SK-N-DZ (cell line): ENCODE results near the gene SYT7.

Experiments
- DNase-seq: peaks from one replicate; pipeline ENCODE4 v3.0.0-alpha.2; 2015; ENCODE audit warnings: low spot score

The SYT7 gene

DNA sequence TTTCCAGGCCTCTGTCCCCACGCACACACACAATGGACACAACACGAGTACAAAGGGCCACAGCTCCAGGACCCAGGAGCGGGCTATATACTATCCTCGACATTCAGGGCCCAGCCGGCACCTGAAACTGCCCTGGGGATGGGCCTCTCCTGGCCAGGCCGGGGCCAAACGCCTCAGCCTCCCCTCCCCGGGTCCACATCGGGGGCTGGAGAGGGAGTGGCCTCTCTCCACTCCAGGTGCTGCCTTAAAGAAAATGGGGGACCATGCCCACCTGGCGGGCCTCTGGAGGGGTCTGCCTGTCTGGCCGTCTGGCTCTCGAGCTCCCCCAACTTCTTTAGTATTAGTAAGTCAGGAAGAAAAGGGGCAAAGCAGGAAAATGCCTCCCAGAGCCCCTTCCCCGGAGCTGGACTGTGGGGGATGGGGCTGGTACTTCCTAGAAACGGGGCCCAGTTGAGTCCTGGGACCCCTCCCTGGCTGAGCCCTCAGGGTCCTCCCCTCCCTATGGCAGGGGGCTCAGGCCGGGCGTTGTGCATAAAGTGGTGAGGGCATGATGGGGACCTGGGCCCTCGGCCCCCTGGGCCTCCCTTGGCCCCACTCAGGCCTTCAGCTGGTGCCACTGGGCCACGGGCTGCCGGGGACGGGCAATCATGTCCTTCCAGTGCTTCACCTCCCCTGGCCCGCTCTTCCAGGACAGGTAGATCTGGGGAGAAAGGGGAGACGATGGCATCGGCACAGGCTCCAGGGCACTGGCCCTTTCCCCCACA lies 62.7 kb downstream of the SYT7 start:
- no peak for DNase-seq

DNA sequence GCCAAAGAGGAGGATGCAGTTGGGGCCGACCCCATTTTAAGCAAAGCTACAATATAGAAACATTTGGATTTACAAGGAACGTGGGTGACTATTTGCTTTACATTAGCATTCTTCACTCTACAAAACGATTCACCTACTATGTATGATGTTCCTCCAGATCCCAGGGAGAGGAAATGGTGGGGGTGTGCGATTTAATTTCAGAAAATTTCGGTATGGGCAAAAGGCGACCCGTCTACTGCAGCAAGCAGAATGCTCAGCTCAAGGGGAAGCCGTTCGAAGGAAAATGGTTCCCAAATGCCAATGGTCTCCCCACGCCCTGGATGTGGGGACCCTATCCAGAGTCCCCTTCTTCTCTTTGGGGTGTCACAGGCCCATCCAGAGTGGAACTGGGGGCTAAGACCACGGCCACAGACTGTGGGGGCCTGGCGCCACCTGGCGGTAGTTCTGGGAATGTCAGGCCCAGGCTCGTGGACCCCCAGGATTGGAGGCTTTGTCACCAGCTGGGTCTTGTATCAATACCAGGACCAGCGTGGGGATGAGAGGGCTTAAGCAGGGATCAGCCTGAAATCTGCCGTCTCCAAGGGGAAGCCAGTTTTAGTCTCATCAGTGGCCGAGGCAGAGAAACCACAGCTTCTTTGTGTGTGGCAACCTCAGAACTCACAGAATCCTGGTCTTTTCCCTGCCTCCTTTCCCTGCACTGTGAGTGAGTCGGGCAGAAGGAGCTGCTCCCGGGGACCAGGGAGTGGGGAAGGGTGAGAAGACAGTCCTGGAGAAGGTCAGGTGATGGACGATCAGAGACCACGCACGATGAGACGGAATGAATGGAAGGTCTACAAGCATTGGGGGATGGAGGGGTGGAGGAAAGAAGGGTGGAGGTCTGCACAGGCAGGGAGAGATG lies 64.0 kb downstream of the SYT7 start:
- DNase-seq, result peak; percentile 51

DNA sequence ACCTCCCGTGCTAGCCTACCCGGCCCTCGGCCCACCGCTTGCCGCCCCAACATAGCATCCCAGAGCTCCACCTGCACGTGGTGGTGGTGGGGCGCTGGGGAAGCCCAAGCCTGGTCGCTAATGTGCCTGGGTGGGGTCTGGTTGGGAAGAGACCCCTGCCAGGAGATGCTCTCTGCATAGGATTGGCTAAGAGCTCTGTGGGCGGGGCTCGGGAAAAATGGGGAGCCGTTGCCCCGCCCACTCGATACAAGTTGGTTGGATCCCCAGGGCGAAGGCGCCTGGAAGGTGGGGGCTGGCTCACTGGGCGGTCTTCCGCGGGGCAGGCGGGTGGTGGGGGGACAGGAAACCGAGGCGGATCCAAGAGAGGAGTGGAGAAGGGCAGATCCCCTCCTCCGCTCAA lies 64.7 kb downstream of the SYT7 start:
- DNase-seq, result no peak

DNA sequence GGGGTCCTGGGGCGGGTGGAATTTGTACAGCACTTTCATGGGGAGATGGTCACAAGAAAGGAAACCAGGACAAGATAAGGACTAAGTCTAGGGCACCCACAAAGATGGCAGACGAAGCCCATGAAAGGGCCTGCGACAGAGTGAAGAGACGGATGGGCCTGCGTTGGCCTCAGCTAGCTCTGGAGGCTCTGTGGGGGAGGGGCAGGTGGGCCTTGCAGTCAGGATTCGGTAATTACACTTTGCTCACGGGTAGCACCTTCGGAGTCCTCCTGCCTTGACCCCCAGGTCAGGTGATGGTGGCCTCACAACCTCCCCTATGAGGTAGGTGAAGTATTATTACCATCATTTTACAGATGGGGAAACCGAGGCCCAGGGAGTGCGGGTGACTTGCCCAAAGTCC lies 65.2 kb downstream of the SYT7 start:
- DNase-seq, result no peak

DNA sequence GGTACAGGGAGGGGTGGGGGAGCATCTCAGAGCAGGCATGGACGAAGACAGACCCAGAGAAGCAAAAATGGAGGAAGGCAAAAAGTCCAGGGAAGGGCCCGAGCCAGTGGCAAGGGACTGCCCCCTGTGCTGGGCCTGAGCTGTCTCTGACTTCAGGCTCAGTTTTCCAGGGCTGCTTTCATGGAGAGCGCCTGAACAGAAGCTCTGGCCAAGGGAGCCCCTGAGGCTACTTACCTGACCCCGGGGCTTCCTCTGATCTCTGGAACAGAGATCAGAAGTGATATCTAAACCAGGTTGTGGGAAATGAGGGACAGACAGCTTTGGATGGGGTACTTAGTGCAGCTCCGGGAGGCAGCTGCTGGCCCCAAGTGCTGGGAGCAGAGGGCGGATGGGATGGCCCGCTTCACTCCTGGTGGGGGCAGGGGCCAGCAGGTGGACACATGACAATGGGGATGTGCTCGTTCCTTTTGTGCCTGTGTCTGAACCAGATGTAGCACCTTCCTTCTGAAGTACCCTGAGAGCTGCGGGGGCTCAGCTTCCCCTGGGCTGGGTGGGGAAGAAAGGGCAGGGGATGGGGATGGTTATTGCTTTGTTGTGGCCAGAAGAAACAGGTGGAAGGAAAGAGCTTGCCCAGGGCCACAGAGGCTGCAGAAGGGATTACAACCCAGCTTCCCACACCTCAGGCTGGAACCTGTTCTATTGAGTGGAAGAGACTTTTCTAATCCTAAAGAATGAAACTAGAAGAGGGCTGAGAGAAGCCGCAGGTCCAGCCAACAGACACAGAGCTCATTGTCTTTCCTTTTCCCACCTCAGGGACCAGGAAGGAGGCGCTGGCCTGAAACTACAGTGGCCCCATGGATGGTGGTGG lies 66.6 kb downstream of the SYT7 start:
- no peak for DNase-seq

DNA sequence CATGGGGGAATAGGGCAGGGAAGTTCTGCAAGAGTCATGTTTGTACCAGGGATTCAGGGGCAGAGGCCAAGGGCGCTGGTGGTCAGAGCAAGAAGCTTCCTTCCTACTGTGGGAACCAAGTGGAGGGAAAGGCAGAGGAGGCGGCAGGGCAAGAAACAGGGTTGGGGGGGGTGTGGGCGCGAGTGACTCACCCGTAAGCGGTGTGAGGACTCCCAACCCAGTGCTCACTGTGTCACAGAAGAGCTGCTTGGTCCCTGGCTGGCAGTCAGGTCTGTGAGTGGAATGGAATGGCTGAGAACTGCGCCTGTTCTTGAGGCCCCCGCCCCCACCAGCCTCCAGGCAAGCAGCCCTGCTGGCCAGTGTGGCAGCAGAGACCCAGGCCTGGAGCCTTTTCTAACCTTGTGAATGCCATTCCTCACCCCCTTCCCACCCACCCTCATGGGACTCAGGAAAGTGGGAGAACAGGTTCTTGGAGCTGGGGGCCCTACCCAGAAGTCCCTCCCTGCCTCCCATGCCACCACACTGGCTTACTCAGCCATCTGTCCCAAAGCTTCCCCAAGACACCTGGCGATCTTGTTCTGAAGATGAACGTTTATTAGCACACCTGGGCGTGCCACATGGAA lies 67.6 kb downstream of the SYT7 start:
- DNase-seq, result no peak

DNA sequence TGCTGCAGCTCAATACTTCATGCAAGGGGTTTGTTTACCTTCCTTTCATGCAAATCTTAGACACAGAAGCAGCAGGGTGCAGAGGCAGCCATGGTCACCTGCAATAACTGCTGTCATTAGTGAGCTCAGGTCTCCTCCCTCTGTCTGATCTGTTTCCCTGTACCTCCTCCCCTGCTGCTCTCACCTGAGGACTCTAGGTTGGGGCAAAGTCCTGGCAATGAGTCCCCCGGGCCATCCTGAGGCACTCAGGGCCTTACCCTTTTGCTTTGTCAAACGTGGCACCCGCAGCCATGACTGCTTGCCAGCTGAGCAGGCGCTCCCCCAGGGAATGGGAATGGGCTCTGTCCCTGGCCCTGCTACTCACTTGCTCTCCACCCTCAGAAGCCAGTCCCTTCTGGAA lies 68.4 kb downstream of the SYT7 start:
- DNase-seq, result no peak

DNA sequence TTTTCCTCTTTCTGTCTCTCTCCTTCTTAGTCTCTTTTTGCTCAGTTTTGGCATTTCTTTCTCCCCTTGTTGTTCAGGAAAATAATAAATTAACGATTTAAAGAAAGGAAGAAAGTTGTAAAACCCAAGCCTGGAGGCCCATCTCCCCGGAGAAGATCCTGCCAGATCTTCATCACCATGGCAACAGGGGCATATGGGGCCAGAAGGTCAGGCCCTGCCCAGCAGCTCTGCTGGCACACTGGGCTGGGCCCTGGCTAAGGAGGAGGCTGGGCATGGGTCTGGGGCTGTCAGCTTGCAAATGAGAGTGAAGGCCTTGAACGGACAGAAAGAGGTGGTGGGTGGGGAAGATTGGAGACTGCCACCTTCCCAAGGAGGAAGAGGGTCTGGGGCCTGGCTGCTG lies 69.5 kb downstream of the SYT7 start:
- no peak for DNase-seq

DNA sequence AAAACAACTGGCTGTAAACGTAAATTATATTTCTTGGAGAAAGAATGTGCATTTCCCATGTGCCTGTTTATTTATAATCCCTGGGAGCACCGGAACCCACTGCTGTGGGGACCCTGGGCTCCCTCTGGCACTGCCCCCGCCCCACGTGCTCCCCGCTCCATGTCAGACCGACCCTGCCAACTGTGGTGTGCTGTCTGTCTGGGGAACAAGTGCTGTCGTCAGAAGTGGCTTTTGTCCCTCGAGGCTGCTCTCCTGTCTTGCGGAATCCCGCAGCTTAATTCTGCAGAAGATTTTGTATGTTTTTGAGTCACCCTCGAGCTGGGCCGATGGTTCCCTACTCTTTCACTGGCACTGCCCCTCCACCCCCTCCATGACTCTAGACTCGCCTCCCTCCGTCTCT lies 69.9 kb downstream of the SYT7 start:
- no peak for DNase-seq

DNA sequence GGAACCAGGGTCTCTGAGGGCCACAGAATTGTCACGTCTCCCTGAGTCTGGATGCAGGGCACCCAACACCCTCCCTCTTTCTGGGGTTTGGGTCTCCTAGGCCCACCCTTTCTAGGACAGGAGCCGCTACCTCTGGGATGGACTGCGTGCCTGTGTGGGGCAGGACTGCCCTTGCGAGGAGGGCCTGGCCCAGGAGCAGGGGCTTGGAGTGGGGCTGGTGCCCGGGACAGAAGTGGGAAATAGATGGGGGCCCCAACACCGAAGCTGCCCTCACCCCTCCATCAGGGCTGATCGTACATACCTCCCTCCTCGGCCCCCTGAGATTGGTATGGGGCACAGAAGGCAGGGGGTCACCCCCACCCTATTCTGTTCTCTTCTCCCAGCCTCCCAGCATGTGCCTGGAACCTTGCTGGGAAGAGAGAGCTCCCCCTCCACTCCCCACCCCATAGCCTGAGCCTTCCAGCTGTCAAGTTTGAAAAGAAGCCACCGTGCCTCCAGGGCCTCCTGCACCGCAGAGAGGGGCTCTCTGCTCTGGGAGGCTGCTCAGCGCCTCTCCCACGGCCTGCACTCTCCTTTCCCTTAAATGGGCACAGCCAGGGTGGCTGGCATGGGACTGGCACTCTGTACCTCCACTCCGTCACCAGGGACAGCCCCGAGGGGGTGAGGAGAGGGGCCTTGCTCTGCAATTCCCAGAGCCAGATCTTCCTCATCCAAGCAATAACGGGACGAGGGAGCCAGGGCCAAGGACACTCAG lies 70.5 kb downstream of the SYT7 start:
- DNase-seq, result no peak

DNA sequence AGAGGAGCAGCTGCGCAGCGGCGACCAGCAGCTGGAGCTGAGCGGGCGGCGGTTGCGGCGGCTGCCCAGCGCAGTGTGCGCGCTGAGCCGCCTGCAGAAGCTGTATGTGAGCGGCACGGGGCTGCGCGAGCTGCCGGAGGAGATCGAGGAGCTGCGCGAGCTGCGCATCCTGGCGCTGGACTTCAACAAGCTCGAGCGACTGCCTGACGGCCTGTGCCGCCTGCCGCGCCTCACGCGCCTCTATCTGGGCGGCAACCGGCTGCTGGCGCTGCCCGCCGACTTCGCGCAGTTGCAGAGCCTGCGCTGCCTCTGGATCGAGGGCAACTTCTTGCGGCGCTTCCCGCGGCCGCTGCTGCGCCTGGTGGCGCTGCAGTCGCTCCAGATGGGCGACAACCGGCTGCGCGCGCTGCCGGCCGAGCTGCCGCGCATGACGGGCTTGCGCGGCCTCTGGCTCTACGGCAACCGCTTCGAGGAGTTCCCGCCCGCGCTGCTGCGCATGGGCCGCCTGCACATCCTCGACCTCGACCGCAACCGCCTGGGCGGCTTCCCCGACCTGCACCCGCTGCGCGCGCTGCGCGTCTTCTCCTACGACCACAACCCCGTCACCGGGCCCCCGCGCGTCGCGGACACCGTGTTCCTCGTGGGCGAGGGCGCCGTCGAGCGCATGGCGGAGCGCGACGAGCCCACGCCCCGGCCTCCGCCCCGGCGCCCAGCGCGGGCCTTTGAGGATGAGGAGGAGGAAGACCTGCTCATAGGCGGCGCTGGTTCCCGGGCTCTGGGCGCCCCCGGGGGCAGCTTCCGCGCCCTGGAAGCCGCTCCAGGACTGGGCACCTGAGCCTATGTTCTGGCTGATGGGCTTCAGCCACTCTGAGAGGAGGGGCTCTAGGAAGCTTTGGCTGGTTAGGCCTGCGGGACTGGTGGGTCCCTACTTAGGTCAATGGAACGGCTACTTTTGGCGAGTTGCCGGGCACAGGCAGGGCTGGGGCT lies 71.5 kb downstream of the SYT7 start:
- peak; percentile 85 for DNase-seq

DNA sequence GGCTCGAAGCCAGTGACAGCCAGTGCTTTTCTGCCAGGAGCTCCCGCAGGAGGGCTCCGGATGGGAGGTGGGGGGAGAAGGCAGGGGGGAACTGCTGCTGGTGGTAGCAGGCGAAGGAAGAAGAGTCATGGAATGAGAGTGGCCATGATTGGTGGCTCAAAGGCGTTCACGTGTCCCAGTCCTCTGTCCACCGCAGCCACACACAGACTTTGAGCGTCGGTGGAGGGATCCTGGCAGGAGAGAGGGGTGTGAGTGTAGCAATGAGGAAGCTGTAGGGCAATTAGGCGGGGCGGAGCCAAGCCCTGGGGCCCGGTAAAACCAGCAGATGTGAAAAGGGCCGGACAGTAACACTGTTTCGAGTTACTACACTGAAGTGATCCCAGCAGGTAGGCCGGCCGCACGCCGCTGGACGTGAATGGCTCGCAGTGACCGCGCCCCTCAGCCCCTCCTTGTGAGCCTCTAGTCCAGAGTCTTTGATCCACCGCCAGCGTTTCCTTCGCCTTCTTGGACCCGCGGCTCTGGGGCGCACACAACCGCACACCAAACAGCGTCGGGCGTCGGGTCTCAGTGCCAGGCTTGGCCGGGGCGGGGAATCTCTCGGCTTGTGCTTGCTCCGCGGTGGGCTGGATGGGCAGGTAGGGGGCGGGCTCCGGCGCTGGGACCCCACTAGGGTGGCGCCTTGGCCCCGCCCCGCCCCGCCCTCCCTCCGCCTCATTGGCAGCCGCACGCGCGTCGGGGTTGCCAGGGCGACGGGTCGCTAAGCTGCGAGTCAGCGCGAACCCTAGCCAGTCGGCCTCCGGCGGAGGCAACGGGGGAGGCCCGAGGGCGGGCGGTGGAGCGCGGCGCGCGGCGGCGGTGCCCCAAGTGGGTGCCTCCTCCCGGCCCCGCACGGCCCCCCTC lies 72.7 kb downstream of the SYT7 start, which contains the start of gene LRRC10B:
Gene LRRC10B (plus strand): TSS at position 788 of the 900 bp plus-strand sequence. CDS start 250 bp downstream, outside the sequence.
- DNase-seq, result peak; percentile 55

DNA sequence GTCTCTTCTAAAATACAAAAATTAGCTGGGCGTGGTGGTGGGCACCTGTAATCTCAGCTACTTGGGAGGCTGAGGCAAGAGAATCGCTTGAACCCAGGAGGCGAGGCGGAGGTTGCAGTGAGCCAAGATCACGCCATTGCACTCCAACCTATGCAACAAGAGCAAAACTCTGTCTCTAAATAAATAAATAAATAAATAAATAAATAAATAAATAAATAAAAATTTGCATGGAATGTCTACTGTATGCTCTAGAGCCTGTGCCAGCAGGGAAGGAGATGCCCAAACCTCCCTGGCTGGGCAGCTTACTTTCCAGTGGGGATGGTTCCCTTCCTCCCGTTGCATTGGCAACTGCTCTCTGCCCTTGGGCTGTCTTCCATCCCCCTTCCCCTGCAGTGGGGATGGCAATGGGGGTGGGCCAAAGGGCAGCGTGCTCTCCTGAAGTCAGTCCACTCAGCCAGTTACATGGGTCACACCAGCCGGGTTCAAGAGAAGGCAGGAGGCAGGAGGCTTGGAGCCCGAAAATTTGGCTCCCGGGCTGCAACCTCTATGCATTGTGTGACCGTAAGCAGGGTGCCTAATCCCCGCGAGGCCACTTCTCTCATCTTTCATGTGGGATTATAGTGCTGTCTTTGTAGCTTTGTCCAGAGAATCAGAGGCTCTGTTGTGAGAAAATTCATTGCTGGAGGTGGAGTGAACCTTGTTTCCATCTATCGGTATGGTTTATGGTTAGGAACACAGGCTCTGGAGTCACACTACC lies 73.7 kb downstream of the SYT7 start:
- no peak for DNase-seq

DNA sequence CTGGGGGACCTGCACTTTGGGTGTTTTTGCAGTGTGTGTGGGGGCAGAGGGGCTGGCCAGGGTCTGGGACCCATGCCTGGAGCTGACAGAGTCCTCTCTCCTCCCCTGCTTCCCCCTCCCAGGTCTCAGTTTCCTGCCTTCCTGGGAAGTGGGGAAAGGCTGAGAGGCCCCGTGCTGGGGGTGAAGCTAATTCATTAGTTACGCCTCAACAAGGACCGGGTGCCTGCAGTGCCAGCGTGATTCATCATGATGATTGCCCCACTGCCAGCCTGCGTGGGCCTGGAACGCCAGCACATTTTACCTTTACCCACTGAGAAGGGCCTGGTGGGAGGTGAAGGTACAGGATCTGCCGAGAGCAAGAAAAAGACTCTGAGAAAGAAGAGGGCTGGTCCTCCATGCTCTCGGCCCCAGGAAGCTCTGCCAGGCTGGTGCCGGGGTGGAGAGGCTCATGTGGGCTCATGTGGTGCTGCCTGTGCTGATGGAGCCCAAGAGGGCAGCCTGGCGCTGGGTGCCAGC lies 75.2 kb downstream of the SYT7 start:
- DNase-seq, result no peak

DNA sequence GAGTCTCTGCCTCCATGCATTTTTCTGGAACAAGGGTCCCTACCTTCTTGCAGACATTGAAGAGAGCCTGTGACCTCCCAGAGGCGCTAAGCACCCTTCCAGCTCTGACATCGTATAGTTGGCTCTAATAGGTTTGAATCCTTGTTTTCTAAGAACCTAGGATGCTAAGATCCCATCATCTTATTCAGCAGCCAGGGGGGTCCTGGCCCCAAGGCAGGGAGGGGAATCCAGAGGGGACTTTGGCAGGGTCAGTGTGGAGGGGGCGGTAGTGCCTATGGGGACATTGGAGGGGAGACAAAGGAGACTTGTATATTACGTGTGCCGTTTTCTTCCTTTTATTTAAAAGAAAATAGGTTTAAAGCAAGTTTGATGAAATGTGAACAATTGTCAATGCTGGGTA lies 75.8 kb downstream of the SYT7 start:
- DNase-seq, result no peak

DNA sequence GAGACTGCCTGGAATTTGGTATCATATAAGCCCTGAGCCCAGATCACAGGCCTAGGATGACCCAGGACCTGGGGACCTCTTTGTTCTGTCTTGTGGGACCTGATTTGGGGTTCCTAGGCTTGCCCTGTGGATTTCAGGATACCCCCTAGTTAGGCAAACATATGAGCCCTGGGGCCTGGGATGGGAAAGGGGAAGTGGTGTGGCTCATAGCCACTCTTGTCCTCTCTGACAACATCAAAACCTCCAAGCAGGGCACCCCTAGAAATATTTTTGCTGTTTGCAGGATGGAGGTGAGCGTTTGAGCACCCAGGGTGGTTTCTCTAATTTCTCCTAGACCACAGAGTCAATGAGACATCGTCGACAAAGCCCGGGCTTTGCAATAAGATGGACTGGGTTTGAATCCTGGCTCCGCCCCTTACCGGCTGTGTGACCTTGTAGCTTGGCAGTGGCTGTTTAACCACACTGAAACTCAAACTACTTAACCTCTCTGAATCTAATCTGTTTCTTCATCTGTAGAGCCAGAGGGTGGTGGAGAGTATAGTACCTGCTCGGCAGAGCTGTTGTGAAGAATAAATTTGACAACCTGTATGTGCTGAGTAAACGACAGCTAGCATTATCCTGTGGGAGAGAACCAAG lies 77.6 kb downstream of the SYT7 start:
- DNase-seq, result no peak

DNA sequence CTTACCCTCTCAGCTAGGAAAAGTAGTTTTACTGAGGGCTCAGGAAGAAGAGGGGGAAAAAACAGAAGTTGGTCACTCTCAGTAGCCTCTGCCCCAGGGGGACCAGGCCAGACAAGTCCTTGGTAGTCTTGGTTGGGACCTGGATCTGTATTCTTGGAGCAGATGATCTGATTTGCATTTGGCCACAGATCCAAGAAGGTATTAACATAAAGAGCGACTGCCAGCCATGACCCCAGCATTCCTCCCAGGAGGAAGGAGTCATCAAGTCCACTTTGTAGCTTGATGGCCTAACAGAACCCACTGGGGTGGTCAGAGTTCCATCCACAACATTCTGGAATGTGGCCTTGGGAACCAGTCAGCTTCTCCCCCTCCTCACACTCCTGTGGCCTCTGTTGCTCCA lies 78.4 kb downstream of the SYT7 start:
- no peak for DNase-seq
